ENCODE measurements around the gene PARP2. TPM values are rescaled to one million over a fixed set of nuclear protein-coding genes. Genes with fewer than 3 reads are reported as not detected.

Gene PARP2
- total RNA-seq, 1 experiment from 2014 or later, result 25.0 TPM

GRCh38 chr14:20387576-20387975 lies 44.1 kb downstream of the PARP2 start:
- Histone ChIP-seq H2AFZ (ENCODE audit: low read length) (no peak overlapping the region), H3K9me3 (ENCODE audit: low read length) (no peaks in the 10 kb centered on the region), H3K4me2 (ENCODE audit: low read depth, low read length, poor library complexity, severe bottlenecking) (no peak overlapping the region), H3K79me2 (ENCODE audit: low read length) (no peaks in the 10 kb centered on the region), H3K9me2 (replicated peaks; ENCODE audit: insufficient read depth, low read length) (no peaks in the 10 kb centered on the region), H3K36me3 (ENCODE audit: insufficient read depth, low read length) (peaks cover 5% of the 10 kb centered on the region; the same call in 1 of the 2 replicates), H3K4me1 (ENCODE audit: low read length) (no peaks in the 10 kb centered on the region), H3K9ac (ENCODE audit: low read length) (no peak overlapping the region), H3K4me3 (ENCODE audit: low read length) (no peak overlapping the region), H3K27ac (ENCODE audit: low read length) (no peak overlapping the region), H3K27me3 (ENCODE audit: low read length) (no peaks in the 10 kb centered on the region), H4K20me1 (ENCODE audit: insufficient read depth, low read depth, low read length) (no peaks in the 10 kb centered on the region)
- DNase-seq, result no peak

DNA sequence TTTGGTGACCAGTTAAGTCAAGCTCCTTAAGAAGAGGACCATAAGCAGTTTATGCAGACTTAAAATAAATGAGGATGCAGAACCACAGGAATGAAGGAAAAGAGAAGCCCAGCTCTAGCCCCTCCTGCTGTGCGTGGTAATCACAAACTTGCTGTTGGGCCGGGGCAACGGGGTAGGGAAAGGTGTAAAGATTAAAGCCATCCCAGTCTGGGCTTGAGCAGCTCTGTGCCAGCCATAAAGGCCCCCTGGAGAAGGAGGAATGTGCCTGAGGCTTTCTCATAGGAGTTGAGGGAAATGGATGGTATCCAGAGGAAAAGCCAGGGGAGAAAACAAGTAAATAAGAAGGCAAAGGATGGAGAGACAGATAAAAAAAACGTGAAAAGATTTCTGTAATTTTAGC lies 44.7 kb downstream of the PARP2 start:
- DNase-seq, result no peak
- peaks cover 5% of the 10 kb centered on the region; the same call in 1 of the 2 replicates for H3K36me3 ChIP-seq (ENCODE audit: insufficient read depth, low read length)
- no peak overlapping the region for H3K9ac ChIP-seq (ENCODE audit: low read length)
- no peaks in the 10 kb centered on the region for H3K9me2 ChIP-seq (replicated peaks; ENCODE audit: insufficient read depth, low read length)
- no peak overlapping the region for H3K27ac ChIP-seq (ENCODE audit: low read length)
- H3K4me1 ChIP-seq (ENCODE audit: low read length), result no peaks in the 10 kb centered on the region
- H2AFZ ChIP-seq (ENCODE audit: low read length), result no peak overlapping the region
- no peak overlapping the region for H3K4me2 ChIP-seq (ENCODE audit: low read depth, low read length, poor library complexity, severe bottlenecking)
- H3K4me3 ChIP-seq (ENCODE audit: low read length), result no peak overlapping the region
- H3K9me3 ChIP-seq (ENCODE audit: low read length), result no peaks in the 10 kb centered on the region
- no peaks in the 10 kb centered on the region for H4K20me1 ChIP-seq (ENCODE audit: insufficient read depth, low read depth, low read length)
- no peaks in the 10 kb centered on the region for H3K79me2 ChIP-seq (ENCODE audit: low read length)
- H3K27me3 ChIP-seq (ENCODE audit: low read length), result no peaks in the 10 kb centered on the region

DNA sequence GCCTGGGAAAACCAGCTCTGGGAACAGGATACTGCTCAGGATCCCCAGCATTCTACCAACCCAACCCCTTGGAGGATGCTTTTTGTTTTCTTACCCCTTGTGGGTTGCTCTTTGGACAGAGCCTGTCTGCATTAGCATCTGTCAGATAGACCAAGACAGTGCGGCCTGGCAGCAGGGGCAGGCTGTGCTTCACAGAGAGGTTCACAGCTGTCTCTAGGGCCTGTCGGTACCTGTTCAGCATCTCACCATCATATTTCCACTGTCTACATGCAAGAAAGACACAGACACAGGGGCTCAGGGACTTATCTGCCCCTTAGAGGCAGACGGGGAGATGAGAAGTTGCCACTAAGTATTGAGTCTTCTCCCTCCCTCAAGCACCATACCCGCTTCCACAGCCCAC lies 48.1 kb downstream of the PARP2 start:
- Histone ChIP-seq H2AFZ (ENCODE audit: low read length) (no peak overlapping the region), H4K20me1 (ENCODE audit: insufficient read depth, low read depth, low read length) (no peaks in the 10 kb centered on the region), H3K27me3 (ENCODE audit: low read length) (no peaks in the 10 kb centered on the region), H3K79me2 (ENCODE audit: low read length) (no peaks in the 10 kb centered on the region), H3K36me3 (ENCODE audit: insufficient read depth, low read length) (peaks cover 10% of the 10 kb centered on the region; the same call in 1 of the 2 replicates), H3K9ac (ENCODE audit: low read length) (no peak overlapping the region), H3K4me2 (ENCODE audit: low read depth, low read length, poor library complexity, severe bottlenecking) (no peak overlapping the region), H3K9me3 (ENCODE audit: low read length) (no peaks in the 10 kb centered on the region), H3K9me2 (replicated peaks; ENCODE audit: insufficient read depth, low read length) (no peaks in the 10 kb centered on the region), H3K4me1 (ENCODE audit: low read length) (no peaks in the 10 kb centered on the region), H3K4me3 (ENCODE audit: low read length) (no peak overlapping the region), H3K27ac (ENCODE audit: low read length) (no peak overlapping the region)
- no peak for DNase-seq

- H3K4me3 ChIP-seq (ENCODE audit: low read length), result no peak overlapping the region
- no peaks in the 10 kb centered on the region for H3K79me2 ChIP-seq (ENCODE audit: low read length)
- no peaks in the 10 kb centered on the region for H3K9me2 ChIP-seq (replicated peaks; ENCODE audit: insufficient read depth, low read length)
- H3K27ac ChIP-seq (ENCODE audit: low read length), result no peak overlapping the region
- no peak overlapping the region for H2AFZ ChIP-seq (ENCODE audit: low read length)
- H4K20me1 ChIP-seq (ENCODE audit: insufficient read depth, low read depth, low read length), result no peaks in the 10 kb centered on the region
- H3K4me1 ChIP-seq (ENCODE audit: low read length), result no peaks in the 10 kb centered on the region
- no peaks in the 10 kb centered on the region for H3K27me3 ChIP-seq (ENCODE audit: low read length)
- H3K36me3 ChIP-seq (ENCODE audit: insufficient read depth, low read length), result peaks cover 5% of the 10 kb centered on the region; the same call in 1 of the 2 replicates
- H3K9me3 ChIP-seq (ENCODE audit: low read length), result no peaks in the 10 kb centered on the region
- DNase-seq, result no peak
- no peak overlapping the region for H3K9ac ChIP-seq (ENCODE audit: low read length)
- H3K4me2 ChIP-seq (ENCODE audit: low read depth, low read length, poor library complexity, severe bottlenecking), result no peak overlapping the region
Observed at GRCh38 chr14:20397511-20397910, 54.1 kb downstream of the PARP2 start.

- H3K36me3 ChIP-seq (ENCODE audit: insufficient read depth, low read length), result no peaks in the 10 kb centered on the region
- H2AFZ ChIP-seq (ENCODE audit: low read length), result no peak overlapping the region
- no peaks in the 10 kb centered on the region for H3K27me3 ChIP-seq (ENCODE audit: low read length)
- H4K20me1 ChIP-seq (ENCODE audit: insufficient read depth, low read depth, low read length), result no peaks in the 10 kb centered on the region
- no peak overlapping the region for H3K4me2 ChIP-seq (ENCODE audit: low read depth, low read length, poor library complexity, severe bottlenecking)
- H3K4me1 ChIP-seq (ENCODE audit: low read length), result no peaks in the 10 kb centered on the region
- H3K79me2 ChIP-seq (ENCODE audit: low read length), result no peaks in the 10 kb centered on the region
- no peak for DNase-seq
- no peaks in the 10 kb centered on the region for H3K9me3 ChIP-seq (ENCODE audit: low read length)
- H3K27ac ChIP-seq (ENCODE audit: low read length), result no peak overlapping the region
- H3K9me2 ChIP-seq (replicated peaks; ENCODE audit: insufficient read depth, low read length), result no peaks in the 10 kb centered on the region
- no peak overlapping the region for H3K9ac ChIP-seq (ENCODE audit: low read length)
- H3K4me3 ChIP-seq (ENCODE audit: low read length), result no peak overlapping the region
Observed at GRCh38 chr14:20400589-20400964, 57.1 kb downstream of the PARP2 start.

DNA sequence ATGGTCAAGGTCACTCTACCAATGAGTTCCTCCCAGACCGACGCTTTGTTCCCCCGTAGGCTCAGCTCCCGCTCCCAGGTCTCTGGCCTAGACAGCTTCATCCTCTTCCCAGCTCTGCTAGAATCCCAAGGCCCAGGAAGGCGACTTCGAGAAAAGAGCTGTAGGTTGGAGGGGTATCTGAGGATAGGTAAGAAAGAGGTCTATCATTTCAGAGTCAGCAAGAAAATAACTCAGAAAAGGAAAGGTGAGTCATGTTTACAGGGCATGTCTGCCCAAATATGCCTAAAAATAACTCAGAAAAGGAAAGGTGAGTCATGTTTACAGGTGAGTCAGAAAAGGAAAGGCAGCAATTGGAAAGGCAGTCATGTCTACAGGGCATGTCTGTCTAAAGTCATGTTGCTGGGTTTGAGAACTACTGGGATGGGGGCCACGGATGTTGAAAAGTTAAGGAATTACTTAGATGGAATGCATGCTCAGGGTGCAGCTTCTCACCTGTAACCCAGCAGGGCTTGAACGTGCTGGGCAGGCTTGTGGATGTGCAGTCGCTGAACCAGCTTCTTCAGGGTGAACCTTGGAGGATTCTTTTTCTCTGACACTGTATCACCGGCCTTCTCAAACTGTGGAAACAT lies 57.6 kb downstream of the PARP2 start:
- DNase-seq, result no peak
- no peaks in the 10 kb centered on the region for H3K4me1 ChIP-seq (ENCODE audit: low read length)
- H3K27ac ChIP-seq (ENCODE audit: low read length), result no peak overlapping the region
- H3K79me2 ChIP-seq (ENCODE audit: low read length), result no peaks in the 10 kb centered on the region
- H3K4me2 ChIP-seq (ENCODE audit: low read depth, low read length, poor library complexity, severe bottlenecking), result no peak overlapping the region
- H3K9ac ChIP-seq (ENCODE audit: low read length), result no peak overlapping the region
- H3K9me3 ChIP-seq (ENCODE audit: low read length), result no peaks in the 10 kb centered on the region
- H2AFZ ChIP-seq (ENCODE audit: low read length), result no peak overlapping the region
- no peaks in the 10 kb centered on the region for H4K20me1 ChIP-seq (ENCODE audit: insufficient read depth, low read depth, low read length)
- H3K27me3 ChIP-seq (ENCODE audit: low read length), result no peaks in the 10 kb centered on the region
- no peaks in the 10 kb centered on the region for H3K9me2 ChIP-seq (replicated peaks; ENCODE audit: insufficient read depth, low read length)
- H3K36me3 ChIP-seq (ENCODE audit: insufficient read depth, low read length), result no peaks in the 10 kb centered on the region
- no peak overlapping the region for H3K4me3 ChIP-seq (ENCODE audit: low read length)

GRCh38 chr14:20403521-20403920 lies 60.1 kb downstream of the PARP2 start:
- Histone ChIP-seq H3K36me3 (ENCODE audit: insufficient read depth, low read length) (peaks cover 6% of the 10 kb centered on the region), H3K9me2 (replicated peaks; ENCODE audit: insufficient read depth, low read length) (no peaks in the 10 kb centered on the region), H3K4me1 (ENCODE audit: low read length) (no peaks in the 10 kb centered on the region), H4K20me1 (ENCODE audit: insufficient read depth, low read depth, low read length) (no peaks in the 10 kb centered on the region), H3K4me3 (ENCODE audit: low read length) (no peak overlapping the region), H3K27ac (ENCODE audit: low read length) (no peak overlapping the region), H3K27me3 (ENCODE audit: low read length) (no peaks in the 10 kb centered on the region), H3K9me3 (ENCODE audit: low read length) (no peaks in the 10 kb centered on the region), H3K79me2 (ENCODE audit: low read length) (no peaks in the 10 kb centered on the region; the same call in 1 of the 2 replicates), H3K9ac (ENCODE audit: low read length) (no peak overlapping the region), H2AFZ (ENCODE audit: low read length) (no peak overlapping the region), H3K4me2 (ENCODE audit: low read depth, low read length, poor library complexity, severe bottlenecking) (no peak overlapping the region)
- no peak for DNase-seq

Measured in Karpas-422 (cell line).